C1 segment of cervical spinal cord (tissue), 14 donors: ENCODE data around the gene CSH2.

Source experiments
- DNase-seq, 14 donors: peaks; one replicate each; lab custom pipeline; 2025; lab: John Stamatoyannopoulos, UW

Gene CSH2

DNA sequence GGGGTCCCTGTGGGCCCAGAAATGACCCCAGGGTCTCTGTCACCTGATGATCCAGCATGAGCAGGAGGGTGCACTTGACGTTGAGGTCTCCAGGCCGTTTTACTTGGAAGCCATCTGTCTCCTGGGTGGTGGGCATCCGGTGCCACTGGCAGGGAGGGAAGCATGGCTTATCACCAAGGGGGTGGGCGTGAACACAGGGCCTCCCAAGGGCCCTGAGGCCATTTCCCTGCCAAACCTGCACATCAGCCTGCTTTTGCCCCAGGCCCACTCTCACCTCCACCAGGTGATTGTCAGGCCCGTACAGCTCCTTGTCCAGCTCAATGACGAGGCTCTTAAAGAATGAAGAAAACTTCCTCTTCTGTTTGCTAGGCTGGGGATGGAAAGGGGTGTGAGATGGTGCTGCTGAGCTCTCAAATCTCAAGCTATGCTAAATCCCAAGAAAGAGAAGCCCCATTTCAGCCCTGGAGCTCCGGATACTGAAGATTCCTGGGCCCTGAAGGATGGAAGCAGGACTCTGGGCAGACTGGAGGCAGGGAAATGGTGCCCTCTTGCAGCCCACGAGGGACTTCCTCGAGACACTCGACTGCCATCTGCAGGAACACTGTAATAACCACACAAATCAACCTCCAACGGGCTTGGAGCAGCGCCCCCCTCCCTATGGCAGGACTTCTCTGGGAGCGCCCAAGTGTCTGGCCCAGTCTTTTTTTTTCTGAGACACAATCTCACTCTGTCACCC is 38.9 kb downstream of the CSH2 start:
- DNase-seq, result peak in 9 of 14 donors; percentile 24 to 69 (median 35)

DNA sequence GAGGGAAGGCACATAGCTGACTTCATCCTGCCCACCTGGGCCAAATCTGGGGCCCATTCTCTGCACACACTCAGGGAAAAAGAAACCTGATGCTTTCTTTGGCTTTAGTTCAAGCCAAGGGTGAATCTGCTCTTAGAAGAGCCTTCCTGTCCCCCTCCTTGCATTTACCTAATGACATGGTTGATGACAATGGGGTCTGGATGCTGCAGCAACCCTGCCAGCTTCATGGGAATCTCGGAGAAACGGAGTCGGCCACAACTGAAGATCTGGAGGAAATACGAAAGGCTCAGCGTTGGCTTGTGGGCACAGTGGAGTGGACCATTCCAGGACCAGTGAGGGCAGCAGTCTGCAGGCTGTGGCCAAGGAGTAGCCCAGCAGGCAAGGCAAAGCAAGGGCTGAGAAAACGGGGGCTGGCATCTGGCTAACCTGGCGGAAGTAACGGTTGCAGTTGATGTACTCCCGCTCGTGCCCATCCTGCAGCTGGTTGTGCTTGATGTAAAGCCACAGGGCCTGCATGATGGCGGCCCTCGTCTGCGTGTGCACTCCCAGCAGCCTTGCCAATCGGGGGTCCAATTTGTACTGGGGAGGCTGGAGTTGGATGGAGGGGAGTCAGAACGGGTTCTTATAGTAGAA is 39.6 kb downstream of the CSH2 start:
- DNase-seq, result no peak

DNA sequence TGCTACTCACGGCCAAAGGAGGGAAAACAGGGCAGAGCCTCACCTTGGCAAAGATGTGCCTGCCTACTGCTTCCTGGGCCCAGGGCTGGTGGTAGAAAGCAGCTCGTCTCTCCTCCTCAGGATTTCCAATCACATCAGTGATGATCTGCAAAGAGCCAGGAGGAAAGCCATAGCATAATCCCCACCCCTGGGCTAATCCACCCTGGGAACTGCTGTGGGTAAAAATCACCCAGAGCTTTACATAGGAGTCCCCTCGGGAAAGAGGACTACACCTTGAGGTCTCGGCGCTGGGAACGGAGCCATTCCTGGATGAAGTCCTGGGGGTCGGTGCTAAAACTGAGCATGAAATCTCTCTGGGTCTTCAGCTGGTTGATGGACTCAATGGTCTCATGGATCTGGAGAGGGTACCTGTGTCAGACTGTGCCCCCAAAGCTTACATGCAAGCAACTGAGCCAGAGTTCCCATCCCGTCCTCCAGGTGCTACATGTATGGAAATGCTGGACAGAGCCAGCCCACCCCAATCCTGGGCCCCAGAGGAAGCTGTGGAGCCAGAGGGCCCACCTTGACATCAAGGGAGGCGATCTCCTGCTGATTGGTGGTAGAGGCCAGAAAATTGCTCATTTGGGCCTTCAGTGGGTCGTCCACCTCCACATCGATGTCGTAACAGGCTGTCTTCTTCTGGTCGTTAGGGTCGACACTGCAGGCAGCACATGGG is 40.3 kb downstream of the CSH2 start:
- DNase-seq, result no peak

DNA sequence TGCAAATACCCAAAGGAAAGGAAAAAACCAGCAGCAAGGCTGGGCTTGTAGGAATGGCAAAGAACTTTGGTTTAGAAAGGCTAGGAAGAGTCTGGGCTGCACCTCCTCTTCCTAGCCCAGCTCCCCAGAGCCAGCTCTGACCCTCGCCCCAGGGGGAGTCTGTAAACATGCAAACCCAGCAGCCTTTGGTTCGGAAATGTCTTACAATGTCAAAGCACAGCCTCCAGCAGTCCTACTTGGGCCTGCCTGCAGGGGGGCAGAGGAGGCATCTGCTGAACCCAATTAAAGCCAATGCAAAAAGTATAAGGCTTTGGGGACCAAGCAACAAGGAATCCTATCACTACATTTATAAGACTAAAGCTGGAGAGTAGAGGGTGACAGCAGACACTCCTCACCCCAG is 41.0 kb downstream of the CSH2 start:
- DNase-seq, result no peak

DNA sequence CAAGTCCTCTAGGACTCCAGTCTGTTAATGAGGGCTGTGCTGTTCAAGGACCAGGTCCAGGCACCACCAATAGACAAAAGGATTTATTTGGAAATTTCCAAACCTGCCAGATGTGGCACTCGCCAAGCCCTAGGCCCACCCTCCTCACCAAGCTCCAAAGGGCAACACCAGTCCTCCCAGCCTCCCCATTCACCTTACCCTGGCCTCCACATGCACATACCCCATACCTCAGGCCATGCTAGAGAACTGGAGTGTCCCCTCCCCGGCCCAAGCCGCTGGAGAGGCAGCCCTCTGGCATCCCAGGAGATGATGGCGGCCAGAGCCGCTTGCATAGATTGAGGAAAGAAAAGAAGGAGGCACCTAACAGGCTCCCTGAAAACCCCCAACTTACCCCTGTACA is 41.5 kb downstream of the CSH2 start:
- no peak for DNase-seq

DNA sequence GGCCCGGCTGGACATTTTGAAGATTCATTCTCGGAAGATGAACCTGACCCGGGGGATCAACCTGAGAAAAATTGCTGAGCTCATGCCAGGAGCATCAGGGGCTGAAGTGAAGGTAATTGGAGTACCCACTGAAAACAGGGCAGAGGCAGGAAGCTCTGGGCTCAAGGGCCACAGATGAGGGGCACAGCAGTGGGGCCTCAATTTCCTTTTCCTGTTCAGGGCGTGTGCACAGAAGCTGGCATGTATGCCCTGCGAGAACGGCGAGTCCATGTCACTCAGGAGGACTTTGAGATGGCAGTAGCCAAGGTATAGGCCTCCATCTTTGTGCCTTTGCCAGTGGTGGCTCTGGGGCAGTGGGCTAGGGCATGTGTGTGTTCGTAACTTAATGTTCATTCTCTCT is 42.0 kb downstream of the CSH2 start:
- no peak for DNase-seq

DNA sequence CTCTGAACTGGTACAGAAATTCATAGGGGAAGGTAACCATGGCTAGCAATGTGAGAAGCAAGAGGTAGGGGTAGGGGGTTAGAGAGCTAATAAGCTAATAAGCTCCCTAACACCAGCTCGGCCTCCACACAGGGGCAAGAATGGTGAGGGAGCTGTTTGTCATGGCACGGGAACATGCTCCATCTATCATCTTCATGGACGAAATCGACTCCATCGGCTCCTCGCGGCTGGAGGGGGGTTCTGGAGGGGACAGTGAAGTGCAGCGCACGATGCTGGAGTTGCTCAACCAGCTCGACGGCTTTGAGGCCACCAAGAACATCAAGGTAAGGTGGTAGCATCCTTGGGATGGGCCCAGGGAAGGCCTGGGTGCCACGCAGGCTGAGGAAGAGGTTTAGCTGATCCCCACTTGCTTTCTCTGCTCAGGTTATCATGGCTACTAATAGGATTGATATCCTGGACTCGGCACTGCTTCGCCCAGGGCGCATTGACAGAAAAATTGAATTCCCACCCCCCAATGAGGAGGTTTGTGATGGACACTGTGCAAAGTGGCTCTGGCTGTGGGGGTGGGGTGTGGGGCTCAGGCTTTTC is 42.5 kb downstream of the CSH2 start:
- no peak for DNase-seq

DNA sequence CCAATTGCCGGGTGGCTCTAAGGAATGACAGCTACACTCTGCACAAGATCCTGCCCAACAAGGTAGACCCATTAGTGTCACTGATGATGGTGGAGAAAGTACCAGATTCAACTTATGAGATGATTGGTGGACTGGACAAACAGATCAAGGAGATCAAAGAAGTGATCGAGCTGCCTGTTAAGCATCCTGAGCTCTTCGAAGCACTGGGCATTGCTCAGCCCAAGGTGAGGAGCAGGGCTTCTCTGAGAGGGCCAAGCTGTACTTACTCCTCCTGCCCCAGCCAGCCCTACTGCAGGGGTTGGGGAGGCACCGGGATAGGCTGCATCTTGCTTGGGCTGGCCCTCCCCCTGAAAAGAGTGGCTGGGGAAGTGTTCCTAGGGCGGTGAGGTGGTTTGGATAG is 43.2 kb downstream of the CSH2 start:
- DNase-seq, result no peak

DNA sequence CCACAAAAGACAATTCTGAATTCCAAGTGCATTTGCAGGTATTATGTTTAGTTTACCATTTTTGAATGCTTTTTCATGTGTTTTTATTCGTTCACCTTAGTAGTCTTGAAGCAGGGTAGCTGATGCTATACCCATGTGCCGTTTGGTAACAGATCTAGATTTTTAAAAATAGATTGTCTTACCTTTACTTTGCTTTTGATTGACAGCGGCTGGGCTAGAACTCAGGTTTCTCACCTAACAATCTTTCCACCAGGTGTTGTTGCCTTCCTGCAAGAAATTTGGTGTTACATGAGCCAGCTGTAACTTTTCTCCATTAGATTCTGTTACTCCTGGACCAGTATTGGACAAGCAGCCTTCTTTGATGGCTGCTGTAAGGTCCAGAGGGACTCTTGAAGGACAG is 44.5 kb downstream of the CSH2 start:
- no peak for DNase-seq

DNA sequence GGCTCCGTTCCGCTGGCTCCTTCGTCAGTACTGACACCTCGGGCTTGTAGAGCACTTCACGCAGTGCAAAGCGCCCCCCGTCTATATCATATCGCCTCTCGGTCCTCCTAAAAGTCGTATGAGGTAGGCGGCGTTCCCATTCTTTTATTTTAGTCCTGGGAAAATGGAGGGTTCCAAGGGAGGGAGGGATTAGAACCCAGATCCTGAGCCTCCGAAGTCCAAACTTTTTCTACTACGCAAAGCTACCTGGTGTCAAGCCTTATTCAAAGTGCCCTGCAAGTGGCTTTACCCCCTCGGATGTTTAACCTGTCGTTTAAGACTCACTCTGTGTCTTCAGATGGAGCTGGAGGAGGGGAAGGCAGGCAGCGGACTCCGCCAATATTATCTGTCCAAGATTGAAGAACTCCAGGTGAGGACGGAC is 45.7 kb downstream of the CSH2 start:
- no peak for DNase-seq

DNA sequence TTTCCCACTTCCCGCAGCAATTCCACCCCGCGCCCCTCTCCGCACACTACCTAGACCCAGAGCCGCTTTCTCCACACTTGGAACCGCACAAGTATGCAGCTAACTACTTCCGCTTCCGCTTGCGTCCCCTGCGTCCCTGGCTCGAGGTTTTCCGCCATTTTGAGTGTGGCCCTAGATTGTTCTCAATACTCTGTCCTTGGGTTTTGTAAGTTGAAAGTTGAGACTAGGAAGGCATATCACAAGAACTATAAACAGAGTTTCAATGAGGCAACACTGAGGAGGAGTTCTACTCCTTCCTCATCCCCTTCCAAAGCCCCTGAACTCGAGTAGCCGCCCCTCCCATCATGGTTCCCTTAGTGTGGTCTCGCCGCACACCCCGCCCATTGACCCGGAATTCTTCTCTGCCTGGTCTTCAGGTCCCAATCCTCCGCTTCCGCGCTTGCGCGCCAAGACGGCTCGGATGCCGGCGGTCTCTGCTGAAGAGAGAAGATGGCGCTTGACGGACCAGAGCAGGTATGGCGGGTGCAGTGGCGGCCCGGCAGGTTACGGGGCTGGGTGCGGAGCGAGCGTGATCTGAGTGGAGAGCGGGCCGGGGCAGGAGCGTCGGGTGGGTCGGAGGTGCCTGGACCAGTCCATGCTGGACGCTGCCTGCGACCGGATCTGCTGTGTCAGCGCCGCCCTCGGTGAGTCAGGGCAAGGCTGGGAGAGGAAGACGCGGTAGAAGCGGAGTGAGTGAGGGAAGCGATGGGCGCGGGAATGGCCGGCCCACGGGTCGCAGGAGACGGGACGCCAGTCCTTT is 46.3 kb downstream of the CSH2 start, which contains the start of the genes FTSJ3 and PSMC5:
FTSJ3 (minus strand) TSS at position 662 of the 799 bp plus-strand sequence. CDS start 761 bp downstream, outside the sequence.
PSMC5 (plus strand) TSS at position 430 of the 799 bp plus-strand sequence; CDS start at position 490, 60 bp downstream.
- peak; percentile 56 to 99 (median 94) for DNase-seq

DNA sequence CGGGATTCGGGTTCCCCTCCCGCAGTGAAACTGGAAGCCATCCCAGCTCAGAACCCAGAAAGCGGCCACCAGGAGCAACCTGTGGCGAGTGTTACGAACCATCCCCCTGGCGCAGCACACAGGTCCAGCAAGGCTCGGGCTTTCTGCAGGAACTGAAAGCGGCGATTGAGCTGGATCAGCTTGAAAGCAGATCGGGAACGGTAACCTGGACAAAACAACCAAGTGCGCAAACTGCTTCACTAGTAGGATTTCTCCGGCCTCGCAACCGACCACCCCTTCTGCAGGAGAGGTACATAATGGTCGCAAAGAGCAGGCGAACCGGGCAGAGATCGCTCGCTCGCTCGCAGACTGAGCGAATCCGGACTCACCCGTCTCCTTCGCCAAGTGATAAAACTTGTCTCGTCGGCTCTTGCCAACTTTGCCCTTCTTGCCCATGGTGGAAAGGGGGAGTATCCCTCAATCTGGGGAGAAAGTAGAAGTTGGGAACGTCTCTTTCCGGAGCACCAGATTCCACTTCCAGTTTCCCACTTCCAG is 46.9 kb downstream of the CSH2 start:
- peak in 1 of 14 donors; percentile 41 for DNase-seq

DNA sequence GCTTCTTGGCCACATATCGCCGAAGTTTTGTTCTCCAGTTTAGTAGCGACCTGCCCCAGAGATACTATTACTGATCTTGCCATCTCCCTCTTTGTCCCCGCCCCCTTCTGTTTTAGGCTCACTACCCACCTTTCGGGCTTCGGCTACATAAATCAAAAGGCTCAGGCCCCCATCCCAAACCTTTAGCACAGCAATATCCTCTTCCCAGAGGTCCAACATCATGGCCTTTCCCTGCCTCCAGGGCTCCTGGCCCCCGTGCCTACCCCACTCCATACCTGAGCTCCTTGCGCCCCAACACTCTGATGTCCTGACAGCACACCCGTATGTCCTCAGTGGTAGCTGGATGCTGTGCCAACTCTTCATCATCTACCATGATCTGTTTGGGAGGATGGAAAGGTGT is 49.1 kb downstream of the CSH2 start:
- no peak for DNase-seq

DNA sequence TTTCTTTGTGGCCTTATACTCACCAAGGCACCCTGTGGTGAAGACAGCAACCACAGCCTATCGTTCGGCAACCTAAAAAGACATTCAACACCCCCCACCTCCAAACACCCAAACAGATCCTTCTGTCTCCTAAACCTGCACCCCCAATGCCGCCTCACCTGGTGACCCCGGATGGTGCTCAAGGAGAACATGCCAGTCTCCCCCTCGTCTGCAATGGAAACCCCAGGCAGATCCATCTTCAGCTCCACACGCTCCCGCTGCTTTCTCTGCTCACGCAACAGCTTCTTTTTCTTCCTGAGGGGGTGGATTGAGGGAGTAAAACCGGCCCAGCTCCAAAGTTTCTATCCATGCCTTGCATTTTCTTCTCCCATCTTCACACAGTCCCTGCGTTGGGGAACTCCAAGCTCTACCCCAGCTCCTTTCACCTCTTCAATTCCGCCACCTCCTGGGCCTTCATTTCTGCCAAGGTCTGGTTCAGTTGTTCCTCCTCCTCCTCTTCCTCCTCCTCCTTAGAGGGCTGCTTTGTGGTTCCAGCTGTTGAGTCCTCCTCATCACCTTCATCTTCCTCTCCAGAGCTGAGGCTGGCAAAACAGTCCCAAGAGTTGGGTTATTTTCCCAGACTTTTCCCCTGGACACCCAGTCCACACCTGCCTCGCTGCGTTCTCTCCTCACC is 49.7 kb downstream of the CSH2 start:
- DNase-seq, result no peak

DNA sequence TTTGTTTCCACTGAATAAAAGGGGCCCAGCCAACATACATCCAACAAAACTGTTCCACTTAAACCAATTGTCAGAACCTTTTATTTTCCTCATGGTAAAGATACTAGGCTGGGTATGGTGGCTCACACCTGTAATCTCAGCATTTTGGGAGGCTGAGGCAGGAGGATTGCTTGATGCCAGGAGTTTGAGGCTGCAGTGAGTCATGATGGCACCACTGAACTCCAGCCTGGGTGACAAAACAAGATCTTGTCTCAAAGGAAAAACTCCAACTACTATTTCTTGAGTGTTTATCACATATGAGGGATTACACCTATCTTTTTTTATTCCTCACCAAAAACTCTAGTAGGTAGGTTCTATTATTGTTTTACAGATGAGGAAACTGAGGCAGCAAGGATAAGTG is 50.9 kb downstream of the CSH2 start:
- no peak for DNase-seq
